GM10248 (cell line): Measurements from ENCODE around the gene IGF2BP2.
"Not testable (repeated sequence)": the region's sequence is repeated elsewhere in the genome, so short reads cannot be mapped to it uniquely, and the experiment has no call there.

ENCODE experiments used
- CTCF ChIA-PET: fragments of 300-600 bp; sonication (Branson Sonifier 250); formaldehyde crosslinking; extraction: SDS; loops from one replicate; lab custom pipeline; 2021; ENCODE audit warnings: antibody characterized with exemption; lab: Yijun Ruan, JAX
- POLR2A ChIA-PET: fragments of 350-650 bp; sonication (Branson Sonifier 250); formaldehyde crosslinking; extraction: SDS; loops from one replicate; lab custom pipeline; 2020; ENCODE audit warnings: antibody characterized with exemption; lab: Yijun Ruan, JAX
- DNase-seq: peaks from one replicate; pipeline ENCODE4 v3.0.0; 2012; ENCODE audit errors: extremely low spot score
- CTCF ChIP-seq: IDR thresholded peaks from 2 replicates; pipeline ENCODE4 v1.5.1; 2012; ENCODE audit warnings: mild to moderate bottlenecking, low read depth; ENCODE audit errors: extremely low read depth, missing control alignments, control extremely low read depth

The IGF2BP2 gene

GRCh38 chr3:185813691-185814215, 11.1 kb downstream of the IGF2BP2 start:
- ChIA-PET POLR2A (no interaction called here), CTCF (interaction anchor here (0.9 kb wide), 1 partner anchor 153 kb away, joined by 3 read pairs; no protein-coding TSS in a partner anchor)
- DNase-seq = no peak
- TF ChIP-seq CTCF = no peak

GRCh38 chr3:185813205-185813604, 11.6 kb downstream of the IGF2BP2 start:
- no peak for DNase-seq
- no peak for TF ChIP-seq CTCF
- ChIA-PET POLR2A (no interaction called here), CTCF (interaction anchor here (0.9 kb wide), 1 partner anchor 153 kb away, joined by 3 read pairs; no protein-coding TSS in a partner anchor)

- ChIA-PET CTCF (interaction anchor here (1.2 to 1.6 kb wide), 3 partner anchors 14 to 147 kb away, joined by 3 to 6 read pairs (median 6); no protein-coding TSS in a partner anchor), POLR2A (no interaction called here)
- DNase-seq = no peak
- no peak for TF ChIP-seq CTCF
These were observed 17.3 kb downstream of the IGF2BP2 start for GRCh38 chr3:185807445-185808068.

- CTCF ChIA-PET = interaction anchor here (1.0 to 1.1 kb wide), 2 partner anchors 19 to 30 kb away, joined by 3 read pairs; no protein-coding TSS in a partner anchor
- POLR2A ChIA-PET, DNase-seq: not testable (repeated sequence)
These were observed 26.1 kb downstream of the IGF2BP2 start for GRCh38 chr3:185798831-185799110.

- DNase-seq = no peak
- no peak for TF ChIP-seq CTCF
- POLR2A ChIA-PET = no interaction called here
- CTCF ChIA-PET = interaction anchor here (1.0 to 1.1 kb wide), 2 partner anchors 19 to 29 kb away, joined by 3 read pairs; no protein-coding TSS in a partner anchor
These were observed 26.6 kb downstream of the IGF2BP2 start for GRCh38 chr3:185797993-185798830.

GRCh38 chr3:185797108-185797881, 27.5 kb downstream of the IGF2BP2 start:
- ChIA-PET CTCF (interaction anchor here (1.0 to 1.2 kb wide), 2 partner anchors 8 to 9 kb away, joined by 3 read pairs; no protein-coding TSS in a partner anchor), POLR2A (no interaction called here)
- DNase-seq = no peak
- no peak for TF ChIP-seq CTCF
